Activated T-cell treated with anti-CD3 and anti-CD28 coated beads, Interleukin-2, amount 50 U/mL, for 24 hours (primary cell): ENCODE measurements around the gene RIBC2.

Experiments used
- DNase-seq: peaks from one replicate; pipeline ENCODE4 v3.0.0-alpha.2; 2020
- H3K27ac Mint-ChIP-seq: 2 replicates; pipeline ENCODE4 v1.8.0; 2020; ENCODE audit warnings: mild to moderate bottlenecking, mixed read lengths
- H3K27me3 Mint-ChIP-seq: 2 replicates; pipeline ENCODE4 v1.8.0; 2020; ENCODE audit warnings: mixed read lengths
- H3K36me3 Mint-ChIP-seq: 2 replicates; pipeline ENCODE4 v1.8.0; 2020; ENCODE audit warnings: low read depth, mixed read lengths
- H3K4me1 Mint-ChIP-seq: 2 replicates; pipeline ENCODE4 v1.8.0; 2020; ENCODE audit warnings: low read depth, mixed read lengths
- H3K4me3 Mint-ChIP-seq: 2 replicates; pipeline ENCODE4 v1.8.0; 2020; ENCODE audit warnings: mild to moderate bottlenecking, moderate library complexity, mixed read lengths
- H3K9me3 Mint-ChIP-seq: 2 replicates; pipeline ENCODE4 v1.8.0; 2020; ENCODE audit warnings: mixed read lengths

The RIBC2 gene

GRCh38 chr22:45418770-45419138 lies 5.3 kb downstream of the RIBC2 start:
- Mint-ChIP-seq H3K27ac (no peak overlapping the region), H3K4me3 (no peak overlapping the region), H3K27me3 (peaks cover 5% of the 10 kb centered on the region), H3K4me1 (peaks cover 9% of the 10 kb centered on the region), H3K36me3 (peaks cover 23% of the 10 kb centered on the region), H3K9me3 (no peaks in the 10 kb centered on the region)
- DNase-seq = no peak

DNA sequence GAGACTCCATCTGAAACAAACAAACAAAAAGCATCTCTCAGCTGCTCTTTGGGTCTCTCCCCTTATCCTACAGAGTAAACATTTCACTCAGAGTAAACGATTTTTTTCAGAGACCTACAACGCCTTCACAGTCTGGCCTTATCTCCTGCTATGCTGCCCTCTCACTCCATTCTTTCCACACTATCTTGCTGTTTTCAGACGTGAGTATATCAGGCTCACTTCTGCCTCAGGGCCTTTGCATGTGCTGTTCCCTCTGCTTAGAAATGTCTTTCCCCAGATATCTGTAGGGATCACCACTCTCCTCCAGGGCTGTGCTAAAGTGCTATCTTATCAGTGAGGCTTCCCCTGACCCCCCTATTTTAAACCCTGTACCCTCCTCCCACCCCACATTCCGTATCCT lies 6.5 kb downstream of the RIBC2 start:
- H3K4me3 Mint-ChIP-seq = no peak overlapping the region
- H3K9me3 Mint-ChIP-seq = no peaks in the 10 kb centered on the region
- no peak for DNase-seq
- H3K27ac Mint-ChIP-seq = no peak overlapping the region
- H3K4me1 Mint-ChIP-seq = no peaks in the 10 kb centered on the region
- H3K27me3 Mint-ChIP-seq = no peaks in the 10 kb centered on the region
- H3K36me3 Mint-ChIP-seq = peaks cover 18% of the 10 kb centered on the region

GRCh38 chr22:45420539-45420938 lies 7.0 kb downstream of the RIBC2 start:
- Mint-ChIP-seq H3K27me3 (no peaks in the 10 kb centered on the region), H3K4me1 (no peaks in the 10 kb centered on the region), H3K27ac (no peak overlapping the region), H3K9me3 (no peaks in the 10 kb centered on the region), H3K4me3 (no peak overlapping the region), H3K36me3 (peaks cover 18% of the 10 kb centered on the region)
- no peak for DNase-seq

DNA sequence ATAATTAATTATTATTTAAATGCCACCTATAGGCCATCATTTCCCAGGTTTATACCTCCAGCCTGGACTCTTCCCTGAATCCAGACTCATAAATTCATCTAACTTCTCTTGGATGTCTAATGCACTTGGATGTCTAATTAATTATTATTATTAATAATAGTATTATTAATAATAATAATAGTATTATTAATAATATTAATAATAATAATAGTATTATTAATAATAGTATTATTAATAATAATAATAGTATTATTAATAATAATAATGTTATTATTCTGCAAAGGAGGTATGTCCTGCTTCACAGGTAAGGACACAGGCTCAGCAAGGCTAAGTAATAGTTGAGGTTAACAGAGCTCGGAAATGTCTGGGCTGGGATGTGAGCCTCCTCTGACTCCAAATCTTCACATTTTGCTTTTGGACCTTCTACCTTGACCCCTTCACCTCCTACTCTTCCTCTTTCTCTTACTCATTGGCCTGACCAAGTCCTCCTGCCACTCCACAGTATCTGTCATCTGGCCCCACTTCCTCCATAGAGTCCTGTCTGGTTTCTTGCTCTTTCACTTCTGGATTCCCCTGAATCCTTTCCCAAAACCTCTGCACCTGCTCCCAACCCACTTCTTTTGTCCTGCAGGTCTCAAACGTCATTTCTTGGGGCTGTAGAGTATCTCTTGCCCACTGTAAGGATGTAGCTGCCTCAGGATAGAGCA lies 8.0 kb downstream of the RIBC2 start:
- Mint-ChIP-seq H3K4me3 (no peak overlapping the region), H3K4me1 (no peaks in the 10 kb centered on the region), H3K9me3 (no peaks in the 10 kb centered on the region), H3K27me3 (no peaks in the 10 kb centered on the region), H3K27ac (no peak overlapping the region), H3K36me3 (peaks cover 16% of the 10 kb centered on the region)
- no peak for DNase-seq

- Mint-ChIP-seq H3K9me3 (peaks cover 3% of the 10 kb centered on the region), H3K4me1 (no peaks in the 10 kb centered on the region), H3K27me3 (no peaks in the 10 kb centered on the region), H3K27ac (no peak overlapping the region), H3K36me3 (peaks cover 14% of the 10 kb centered on the region), H3K4me3 (no peak overlapping the region)
- no peak for DNase-seq
Measured at GRCh38 chr22:45422237-45422983, 8.9 kb downstream of the RIBC2 start.

DNA sequence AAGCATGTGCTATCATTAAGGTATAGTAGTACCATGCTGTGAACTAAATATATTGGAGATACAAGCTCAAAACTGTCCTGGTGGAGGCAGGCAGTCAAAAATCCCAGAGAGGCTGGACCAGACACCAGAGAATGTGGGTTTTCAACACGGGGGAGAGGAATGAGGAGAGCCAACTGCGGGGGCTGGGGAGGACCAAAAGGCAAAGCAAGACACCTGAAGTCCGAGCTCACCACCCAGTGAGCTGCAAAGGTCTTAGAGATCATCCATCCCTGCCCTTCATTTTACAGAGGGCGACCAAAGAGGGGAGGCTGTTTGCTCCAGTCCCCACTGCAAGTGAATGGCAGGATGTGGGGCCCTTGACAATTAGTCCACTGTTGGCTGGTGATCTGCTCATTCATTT lies 10.0 kb downstream of the RIBC2 start:
- H3K4me1 Mint-ChIP-seq = no peaks in the 10 kb centered on the region
- H3K4me3 Mint-ChIP-seq = no peak overlapping the region
- peaks cover 3% of the 10 kb centered on the region for H3K9me3 Mint-ChIP-seq
- H3K36me3 Mint-ChIP-seq = peaks cover 8% of the 10 kb centered on the region
- DNase-seq = no peak
- no peak overlapping the region for H3K27ac Mint-ChIP-seq
- H3K27me3 Mint-ChIP-seq = no peaks in the 10 kb centered on the region

DNA sequence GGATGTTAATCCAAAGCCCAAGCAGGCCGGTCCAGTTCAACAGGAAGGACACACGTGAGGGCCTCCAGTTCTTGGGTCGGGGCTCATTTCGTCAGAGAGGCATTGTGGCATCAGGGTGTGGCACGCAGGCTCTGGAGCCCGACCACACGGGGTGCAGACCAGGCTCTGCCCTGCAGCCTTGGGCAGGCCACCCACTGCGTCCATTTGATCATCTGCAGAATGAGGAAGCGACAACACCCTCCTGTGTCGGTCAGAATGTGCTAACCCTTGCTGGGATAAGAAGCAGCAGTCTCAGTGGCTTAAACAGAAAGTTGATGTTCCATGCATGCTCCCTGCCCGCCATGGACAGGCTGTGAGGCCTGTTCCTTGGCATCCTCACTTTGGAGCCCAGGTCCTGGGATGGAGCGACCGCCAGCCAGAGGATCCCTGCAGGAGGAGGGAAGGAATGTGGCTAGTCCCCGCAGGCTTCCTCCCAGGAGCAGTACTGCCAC lies 10.8 kb downstream of the RIBC2 start:
- no peak overlapping the region for H3K27ac Mint-ChIP-seq
- peaks cover 3% of the 10 kb centered on the region for H3K9me3 Mint-ChIP-seq
- no peaks in the 10 kb centered on the region for H3K4me1 Mint-ChIP-seq
- H3K36me3 Mint-ChIP-seq = peaks cover under 1% of the 10 kb centered on the region
- DNase-seq = no peak
- no peaks in the 10 kb centered on the region for H3K27me3 Mint-ChIP-seq
- no peak overlapping the region for H3K4me3 Mint-ChIP-seq

DNA sequence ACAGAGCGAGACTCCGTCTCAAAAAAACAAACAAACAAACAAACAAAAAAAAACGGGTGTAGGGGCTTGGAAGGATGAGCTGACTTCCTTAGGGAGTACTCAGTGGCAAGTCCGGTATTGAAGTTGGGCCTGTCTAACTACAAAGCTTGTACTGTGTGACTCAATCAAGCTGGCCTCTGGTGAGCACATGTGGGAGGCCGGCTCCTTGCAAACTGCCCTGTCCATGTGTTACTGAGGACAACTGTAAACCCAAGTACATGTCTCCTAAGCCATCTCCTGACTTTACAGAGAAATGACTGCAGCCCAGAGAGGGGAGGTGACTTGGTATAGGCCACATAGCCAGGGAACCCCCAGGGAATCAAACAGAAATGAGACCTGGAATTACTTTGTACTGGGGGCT lies 11.6 kb downstream of the RIBC2 start:
- H3K36me3 Mint-ChIP-seq = no peaks in the 10 kb centered on the region
- no peak overlapping the region for H3K4me3 Mint-ChIP-seq
- no peaks in the 10 kb centered on the region for H3K4me1 Mint-ChIP-seq
- H3K27ac Mint-ChIP-seq = no peak overlapping the region
- peaks cover 3% of the 10 kb centered on the region for H3K9me3 Mint-ChIP-seq
- no peak for DNase-seq
- no peaks in the 10 kb centered on the region for H3K27me3 Mint-ChIP-seq

DNA sequence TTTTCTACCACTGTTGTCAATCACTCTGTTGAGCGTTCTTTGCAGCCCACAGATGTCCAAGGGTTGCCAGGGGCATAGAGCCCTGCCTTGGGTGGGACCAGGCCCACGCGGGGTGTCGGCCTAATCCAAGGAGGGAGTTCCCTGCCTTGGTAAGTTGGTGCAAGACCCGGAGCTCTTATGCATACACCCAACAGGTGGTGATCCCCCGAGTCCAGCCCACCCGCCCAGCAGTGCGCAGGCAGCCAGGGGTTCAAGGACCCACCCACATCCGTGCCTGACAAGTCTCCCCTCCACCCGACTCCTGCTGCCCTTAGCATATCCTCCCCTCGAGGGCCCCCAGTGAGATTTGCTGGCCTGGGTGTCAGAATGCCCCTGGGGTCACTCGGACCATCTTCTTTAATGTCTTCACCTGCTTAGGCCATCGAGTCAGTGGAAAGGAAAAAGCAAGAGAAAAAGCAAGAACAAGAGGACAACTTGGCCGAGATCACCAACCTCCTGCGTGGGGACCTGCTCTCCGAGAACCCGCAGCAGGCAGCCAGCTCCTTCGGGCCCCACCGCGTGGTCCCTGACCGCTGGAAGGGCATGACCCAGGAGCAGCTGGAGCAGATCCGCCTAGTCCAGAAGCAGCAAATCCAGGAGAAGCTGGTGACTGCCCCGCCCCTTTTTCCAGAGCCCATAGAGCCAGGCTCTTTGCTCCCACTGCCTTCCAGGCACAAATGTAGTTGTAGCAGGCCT lies 12.2 kb downstream of the RIBC2 start:
- no peaks in the 10 kb centered on the region for H3K4me1 Mint-ChIP-seq
- no peak overlapping the region for H3K27ac Mint-ChIP-seq
- no peak overlapping the region for H3K4me3 Mint-ChIP-seq

DNA sequence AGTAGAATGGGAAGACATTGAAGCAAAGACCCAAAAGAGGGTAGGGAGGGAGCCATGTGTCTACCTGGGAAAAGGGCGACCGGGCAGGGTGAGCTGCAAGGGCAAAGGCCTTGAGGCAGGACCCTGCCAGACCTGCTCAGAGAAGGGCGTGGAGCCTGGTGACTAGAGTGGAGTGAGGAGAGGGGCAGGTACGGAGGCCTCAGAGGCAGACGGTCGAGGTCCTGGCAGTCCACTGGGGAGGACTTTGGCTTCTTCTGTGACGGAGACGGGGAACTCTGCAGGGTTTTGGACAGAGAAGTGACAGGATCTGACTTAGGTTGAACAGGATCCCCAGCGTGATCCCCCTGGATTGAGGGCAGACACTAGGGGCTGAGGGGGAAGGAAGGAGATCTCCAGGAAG lies 12.9 kb downstream of the RIBC2 start:
- Mint-ChIP-seq H3K9me3 (peaks cover 3% of the 10 kb centered on the region), H3K27ac (no peak overlapping the region), H3K27me3 (no peaks in the 10 kb centered on the region), H3K36me3 (no peaks in the 10 kb centered on the region), H3K4me1 (no peaks in the 10 kb centered on the region), H3K4me3 (no peak overlapping the region)
- no peak for DNase-seq

More for the DNA sequence above, 12.2 kb downstream of the RIBC2 start:
- H3K27me3 Mint-ChIP-seq = no peaks in the 10 kb centered on the region
- DNase-seq = no peak
- no peaks in the 10 kb centered on the region for H3K36me3 Mint-ChIP-seq
- H3K9me3 Mint-ChIP-seq = peaks cover 3% of the 10 kb centered on the region

GRCh38 chr22:45427114-45427513 lies 13.6 kb downstream of the RIBC2 start:
- H3K4me3 Mint-ChIP-seq = no peak overlapping the region
- no peaks in the 10 kb centered on the region for H3K36me3 Mint-ChIP-seq
- H3K9me3 Mint-ChIP-seq = peaks cover 3% of the 10 kb centered on the region
- no peak for DNase-seq
- no peaks in the 10 kb centered on the region for H3K27me3 Mint-ChIP-seq
- no peaks in the 10 kb centered on the region for H3K4me1 Mint-ChIP-seq
- no peak overlapping the region for H3K27ac Mint-ChIP-seq

GRCh38 chr22:45428391-45429385 lies 15.2 kb downstream of the RIBC2 start:
- H3K27ac Mint-ChIP-seq = no peak overlapping the region
- no peaks in the 10 kb centered on the region for H3K36me3 Mint-ChIP-seq
- no peak overlapping the region for H3K4me3 Mint-ChIP-seq
- no peak for DNase-seq
- H3K9me3 Mint-ChIP-seq = peaks cover 3% of the 10 kb centered on the region
- no peaks in the 10 kb centered on the region for H3K27me3 Mint-ChIP-seq
- no peaks in the 10 kb centered on the region for H3K4me1 Mint-ChIP-seq

GRCh38 chr22:45429424-45429823 lies 15.9 kb downstream of the RIBC2 start:
- no peaks in the 10 kb centered on the region for H3K4me1 Mint-ChIP-seq

More at GRCh38 chr22:45429424-45429823, 15.9 kb downstream of the RIBC2 start:
- Mint-ChIP-seq H3K4me3 (no peak overlapping the region), H3K36me3 (no peaks in the 10 kb centered on the region), H3K27me3 (no peaks in the 10 kb centered on the region), H3K27ac (no peak overlapping the region), H3K9me3 (peaks cover 3% of the 10 kb centered on the region)
- no peak for DNase-seq
